GM19328 (cell line): Measurements from ENCODE around the gene BSCL2.
"Not testable (repeated sequence)": the region's sequence is repeated elsewhere in the genome, so short reads cannot be mapped to it uniquely, and the experiment has no call there.

ENCODE experiments used
- ATAC-seq: cut with Tn5 transposase; IDR thresholded peaks from one replicate; pipeline ENCODE4 v1.9.1; 2021; ENCODE audit warnings: mild to moderate bottlenecking, moderate library complexity; ENCODE audit not compliant: unreplicated experiment

BSCL2 gene

GRCh38 chr11:62664405-62665074, 42.7 kb downstream of the BSCL2 start:
- ATAC-seq, result peak; percentile 33

- ATAC-seq, result no peak
Measured at GRCh38 chr11:62656796-62657429, 50.3 kb downstream of the BSCL2 start.

- no peak for ATAC-seq
Measured at GRCh38 chr11:62654297-62654696, 52.9 kb downstream of the BSCL2 start.

GRCh38 chr11:62652161-62653006, 54.8 kb downstream of the BSCL2 start:
- no peak for ATAC-seq

- not testable (repeated sequence) for ATAC-seq
Measured at GRCh38 chr11:62650283-62650682, 56.9 kb downstream of the BSCL2 start.

- ATAC-seq, result no peak
Measured at GRCh38 chr11:62649486-62649885, 57.7 kb downstream of the BSCL2 start.

- no peak for ATAC-seq
Measured at GRCh38 chr11:62648967-62649364, 58.3 kb downstream of the BSCL2 start.

GRCh38 chr11:62648185-62648966, 58.8 kb downstream of the BSCL2 start:
- no peak for ATAC-seq

GRCh38 chr11:62647609-62648005, 59.6 kb downstream of the BSCL2 start:
- ATAC-seq, result no peak

GRCh38 chr11:62646825-62647608, 60.2 kb downstream of the BSCL2 start:
- ATAC-seq, result no peak

GRCh38 chr11:62645946-62646824, 61.0 kb downstream of the BSCL2 start, which contains the start of gene GANAB:
Gene GANAB (minus strand): TSS chr11:62646613. CDS start chr11:62646599, 14 bp downstream.
- peak; percentile 94 for ATAC-seq

- no peak for ATAC-seq
Measured at GRCh38 chr11:62645671-62645945, 61.6 kb downstream of the BSCL2 start.

GRCh38 chr11:62644220-62644619, 63.0 kb downstream of the BSCL2 start:
- ATAC-seq, result no peak
